HG03095 (cell line): ENCODE data around the gene ACSM3.
"Not testable (repeated sequence)": the region's sequence is repeated elsewhere in the genome, so short reads cannot be mapped to it uniquely, and the experiment has no call there.

Source experiments
- ATAC-seq: cut with Tn5 transposase; IDR thresholded peaks from one replicate; pipeline ENCODE4 v1.9.1; 2021; ENCODE audit warnings: moderate library complexity; ENCODE audit not compliant: unreplicated experiment

ACSM3 gene

DNA sequence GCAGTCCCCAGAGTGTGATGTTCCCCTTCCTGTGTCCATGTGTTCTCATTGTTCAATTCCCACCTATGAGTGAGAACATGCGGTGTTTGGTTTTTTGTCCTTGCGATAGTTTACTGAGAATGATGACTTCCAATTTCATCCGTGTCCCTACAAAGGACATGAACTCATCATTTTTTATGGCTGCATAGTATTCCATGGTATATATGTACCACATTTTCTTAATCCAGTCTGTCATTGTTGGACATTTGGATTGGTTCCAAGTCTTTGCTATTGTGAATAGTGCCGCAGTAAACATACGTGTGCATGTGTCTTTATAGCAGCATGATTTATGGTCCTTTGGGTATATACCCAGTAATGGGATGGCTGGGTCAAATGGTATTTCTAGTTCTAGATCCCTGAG is 8.0 kb upstream of the ACSM3 start:
- not testable (repeated sequence) for ATAC-seq

DNA sequence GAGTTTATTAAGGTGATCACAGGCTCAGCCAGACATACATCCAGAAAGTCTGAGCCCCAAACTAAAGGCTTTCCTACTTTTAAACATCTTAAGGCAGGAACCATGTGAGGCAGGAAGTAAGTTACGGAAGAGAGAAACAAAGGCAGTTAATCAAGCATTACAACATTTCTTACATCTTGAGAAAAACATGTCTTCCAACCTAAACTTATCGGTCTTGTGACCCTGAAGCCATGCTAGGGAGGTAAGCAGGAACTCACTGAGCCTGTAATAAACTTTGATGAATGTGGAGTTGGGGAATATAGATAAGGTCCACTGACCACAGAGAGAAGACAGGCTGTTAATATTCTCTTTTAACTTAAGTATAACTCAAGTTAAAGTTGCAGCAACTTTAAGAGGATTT is 3.5 kb upstream of the ACSM3 start:
- ATAC-seq, result no peak

- no peak for ATAC-seq
Observed at GRCh38 chr16:20761175-20761574, 2.6 kb upstream of the ACSM3 start.

- no peak for ATAC-seq
Observed at GRCh38 chr16:20762404-20763123, 1.2 kb upstream of the ACSM3 start.

GRCh38 chr16:20764448-20764847 is 634 bp downstream of the ACSM3 start:
- not testable (repeated sequence) for ATAC-seq

GRCh38 chr16:20765732-20766131 is 1.9 kb downstream of the ACSM3 start:
- ATAC-seq, result no peak

DNA sequence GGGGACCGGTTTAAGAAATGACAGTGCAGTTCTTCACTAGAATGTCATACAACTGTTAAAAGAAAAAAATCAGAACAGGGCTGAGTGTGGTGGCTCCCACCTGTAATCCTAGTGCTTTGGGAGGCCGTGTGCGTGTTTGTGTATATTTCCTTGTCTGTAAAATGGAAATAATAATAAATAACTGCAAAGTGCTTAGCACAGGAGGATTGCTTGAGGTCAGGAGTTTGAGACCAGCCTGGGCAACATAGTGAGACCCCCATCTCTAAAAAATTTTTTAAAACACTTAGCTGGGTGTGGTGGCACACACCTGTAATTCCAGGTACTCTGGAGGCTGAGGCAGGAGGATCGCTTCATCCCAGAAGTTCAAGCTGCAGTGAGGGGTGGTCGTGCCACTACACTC is 2.5 kb downstream of the ACSM3 start:
- no peak for ATAC-seq

DNA sequence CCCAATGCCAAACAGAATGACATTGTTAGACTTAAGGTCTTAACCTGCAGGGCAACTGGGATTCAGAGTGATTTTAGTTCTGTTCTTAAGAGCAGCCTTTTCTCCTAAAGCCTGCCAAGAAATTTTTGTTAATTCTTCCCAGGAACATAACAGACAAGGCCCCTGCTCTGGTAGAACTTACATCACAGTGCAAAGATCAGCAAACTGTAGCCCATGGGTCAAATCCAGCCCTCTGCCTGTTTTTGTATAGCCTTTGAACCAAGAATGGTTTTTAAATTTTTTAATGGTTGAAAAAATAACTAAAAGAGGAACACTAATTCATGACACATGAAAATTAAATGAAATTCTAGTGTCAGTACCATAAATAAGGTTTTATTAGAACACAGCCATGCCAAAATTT is 3.8 kb downstream of the ACSM3 start:
- ATAC-seq, result no peak

DNA sequence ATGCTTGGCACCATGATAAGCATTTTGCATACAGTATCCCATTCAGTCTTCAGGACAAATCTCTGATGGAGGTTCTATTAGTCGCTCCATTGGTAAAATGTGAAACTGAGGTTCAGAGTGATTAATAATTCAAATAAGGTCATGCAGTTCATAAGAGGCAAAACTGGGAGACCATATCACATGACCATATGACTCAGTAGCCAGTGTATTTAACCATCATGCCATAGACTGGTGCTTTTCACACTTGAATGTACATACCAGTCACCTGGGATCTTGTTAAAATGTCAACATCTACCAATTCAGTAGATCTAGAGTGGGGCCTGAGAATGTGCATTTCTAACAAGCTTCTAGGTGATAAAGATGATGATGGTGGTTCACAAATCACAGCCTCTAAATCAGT is 4.3 kb downstream of the ACSM3 start:
- ATAC-seq, result no peak

DNA sequence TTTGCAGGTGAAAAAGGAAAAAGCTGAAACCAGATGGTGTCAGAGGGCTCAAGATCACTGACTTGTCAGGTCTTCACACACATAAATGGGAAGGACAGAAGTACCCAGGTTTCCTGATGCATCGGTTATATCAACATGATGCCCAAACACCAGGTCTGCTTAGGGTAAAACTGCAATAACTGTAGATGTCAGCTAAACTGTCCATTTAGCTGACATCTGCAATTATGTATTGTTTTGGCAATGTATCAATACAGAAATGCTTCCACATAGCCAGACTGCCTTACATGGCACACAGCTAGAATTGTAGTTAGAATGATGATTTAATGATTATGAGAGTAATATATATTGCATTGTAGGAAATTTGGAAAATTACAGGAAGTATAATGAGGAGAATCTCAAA is 5.0 kb downstream of the ACSM3 start:
- no peak for ATAC-seq

- no peak for ATAC-seq
Observed at GRCh38 chr16:20773679-20774078, 9.9 kb downstream of the ACSM3 start.

GRCh38 chr16:20774703-20775362 is 11.0 kb downstream of the ACSM3 start:
- no peak for ATAC-seq

GRCh38 chr16:20781697-20782096 is 17.9 kb downstream of the ACSM3 start:
- ATAC-seq, result no peak

DNA sequence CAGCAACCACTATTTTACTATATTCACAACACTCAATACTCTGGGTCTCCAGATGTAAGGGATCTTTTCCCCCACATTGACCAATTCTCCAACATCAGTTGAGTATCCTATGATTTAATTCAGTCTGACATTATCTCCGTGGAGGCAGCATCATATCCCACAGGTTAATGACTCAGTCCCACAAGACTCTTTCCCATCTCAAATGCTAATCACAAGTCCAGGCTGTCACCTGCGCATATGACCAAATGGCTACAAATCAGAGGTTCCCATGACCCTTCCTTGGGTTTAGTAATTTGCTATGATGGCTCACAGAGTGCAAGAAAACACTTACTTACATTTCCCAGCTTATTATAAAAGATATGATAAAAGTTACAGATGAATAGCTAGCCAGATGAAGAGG is 18.7 kb downstream of the ACSM3 start:
- no peak for ATAC-seq

DNA sequence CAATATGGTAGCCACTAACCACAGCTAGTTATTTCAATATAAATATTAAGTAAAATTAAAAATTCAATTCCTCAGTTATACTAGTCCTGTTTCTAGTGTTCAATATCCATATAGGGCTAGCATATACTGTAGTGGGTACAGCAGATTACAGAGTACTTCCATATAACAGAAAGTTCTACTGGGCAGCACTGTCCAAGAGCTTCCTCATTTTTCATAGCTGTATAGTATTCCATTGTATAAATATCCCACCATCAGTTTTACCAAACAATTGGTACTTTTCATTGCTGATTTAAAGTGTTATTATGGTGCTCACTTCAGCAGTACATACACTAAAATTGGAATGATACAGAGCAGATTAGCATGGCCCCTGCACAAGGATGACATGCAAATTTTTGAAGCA is 20.4 kb downstream of the ACSM3 start:
- no peak for ATAC-seq

DNA sequence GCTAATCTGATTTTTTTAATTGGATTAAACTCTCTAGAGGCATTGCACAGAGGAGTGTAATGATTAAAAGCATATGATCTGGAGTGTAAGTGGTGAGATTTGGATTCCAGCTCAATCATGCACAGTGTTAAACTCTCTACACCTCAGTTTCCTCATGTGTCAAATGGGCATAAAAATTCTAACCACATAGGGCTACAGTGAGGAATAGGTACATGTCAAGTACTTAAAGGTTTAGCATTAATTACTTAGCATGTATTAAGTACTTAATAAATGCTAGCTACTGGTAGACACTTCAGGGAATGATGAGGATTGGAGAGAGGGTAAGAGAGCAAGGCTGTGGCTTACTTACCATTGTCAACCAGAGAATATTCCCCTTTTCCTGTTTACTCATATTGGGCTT is 25.3 kb downstream of the ACSM3 start:
- ATAC-seq, result no peak

- ATAC-seq, result no peak
Observed at GRCh38 chr16:20791923-20792612, 28.3 kb downstream of the ACSM3 start.

DNA sequence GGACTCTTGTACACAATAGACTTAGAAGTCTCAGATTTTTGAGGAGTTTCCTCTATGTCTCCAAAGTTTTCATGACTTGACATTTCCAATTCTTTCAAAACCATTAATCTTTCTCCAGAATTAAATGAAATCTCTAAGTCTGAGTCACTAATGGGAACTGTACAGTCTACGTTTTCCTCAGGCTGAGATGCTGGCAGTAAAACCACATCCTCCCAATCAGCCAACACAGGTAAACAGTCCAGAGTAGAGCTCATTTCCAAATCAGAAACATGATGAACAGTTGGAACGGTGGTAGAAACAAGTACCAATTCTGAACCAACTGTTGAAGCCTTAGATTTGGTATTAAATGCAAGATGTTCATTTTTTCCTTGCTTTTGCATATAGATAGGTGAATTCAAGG is 34.5 kb downstream of the ACSM3 start:
- ATAC-seq, result no peak

GRCh38 chr16:20799599-20799998 is 35.8 kb downstream of the ACSM3 start:
- ATAC-seq, result no peak

DNA sequence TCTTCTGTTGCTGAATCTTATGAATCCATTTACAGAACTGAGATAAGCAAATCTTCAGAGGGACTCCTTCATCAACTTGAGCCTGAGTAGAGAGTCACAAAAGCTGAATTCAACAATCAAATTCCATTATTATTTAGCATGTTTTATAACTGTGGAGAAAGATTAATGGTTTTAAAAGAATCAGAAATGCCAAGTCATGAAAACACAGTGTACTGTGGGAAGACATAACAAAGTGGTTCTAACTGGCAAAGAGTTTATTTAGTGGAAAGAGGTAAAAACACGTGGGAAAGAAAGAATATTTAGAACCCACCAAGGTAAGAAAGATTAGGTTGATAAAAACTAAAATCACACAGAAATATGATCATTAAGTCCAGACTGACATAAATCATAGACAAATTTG is 37.5 kb downstream of the ACSM3 start:
- ATAC-seq, result no peak

- ATAC-seq, result no peak
Observed at GRCh38 chr16:20803192-20803560, 39.4 kb downstream of the ACSM3 start.

DNA sequence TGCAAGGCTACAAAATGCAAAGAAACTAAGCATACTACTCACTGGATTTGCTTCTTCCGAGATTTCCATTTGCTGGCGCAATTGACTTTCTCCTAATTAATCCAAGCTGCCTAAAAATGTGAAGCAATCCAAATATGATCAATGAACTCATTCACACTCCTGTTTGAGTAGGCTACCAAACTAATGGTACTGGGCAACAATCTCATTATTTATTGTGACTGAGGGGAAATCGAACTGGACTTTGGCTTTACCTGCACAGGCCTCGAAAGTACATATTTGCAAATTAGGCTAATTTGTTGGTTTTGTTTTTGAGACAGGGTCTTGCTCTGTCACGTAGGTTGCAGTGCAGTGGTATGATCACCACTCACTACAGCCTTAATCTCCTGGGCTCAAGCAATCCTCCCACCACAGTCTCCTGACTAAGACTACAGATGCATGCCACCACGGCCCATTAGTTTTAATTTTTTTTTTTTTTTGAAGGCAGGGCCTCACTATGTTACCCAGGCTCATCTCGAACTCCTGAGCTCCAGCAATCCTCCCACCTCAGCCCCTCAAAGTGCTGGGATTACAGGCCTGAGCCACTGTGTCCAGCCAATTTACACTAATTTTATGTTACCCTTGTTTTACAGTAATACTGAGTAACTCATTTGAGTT is 39.9 kb downstream of the ACSM3 start:
- ATAC-seq, result no peak
